ENCODE measurements around the gene PPM1K. TPM values are rescaled to one million over a fixed set of nuclear protein-coding genes. Genes with fewer than 3 reads are reported as not detected.
"Not testable (repeated sequence)": the region's sequence is repeated elsewhere in the genome, so short reads cannot be mapped to it uniquely, and the experiment has no call there.

Gene PPM1K
- total RNA-seq, 1 donor from 2014 or later, result 18.1 TPM

- Mint-ChIP-seq H3K27ac (peak overlapping the region; percentile 65), H3K4me1 (peaks cover 27% of the 10 kb centered on the region), H3K9me3 (no peaks in the 10 kb centered on the region), H3K4me3 (no peak overlapping the region), H3K36me3 (no peaks in the 10 kb centered on the region), H3K27me3 (ENCODE audit: low read depth) (no peaks in the 10 kb centered on the region)
- TF ChIP-seq, protein P1, sequence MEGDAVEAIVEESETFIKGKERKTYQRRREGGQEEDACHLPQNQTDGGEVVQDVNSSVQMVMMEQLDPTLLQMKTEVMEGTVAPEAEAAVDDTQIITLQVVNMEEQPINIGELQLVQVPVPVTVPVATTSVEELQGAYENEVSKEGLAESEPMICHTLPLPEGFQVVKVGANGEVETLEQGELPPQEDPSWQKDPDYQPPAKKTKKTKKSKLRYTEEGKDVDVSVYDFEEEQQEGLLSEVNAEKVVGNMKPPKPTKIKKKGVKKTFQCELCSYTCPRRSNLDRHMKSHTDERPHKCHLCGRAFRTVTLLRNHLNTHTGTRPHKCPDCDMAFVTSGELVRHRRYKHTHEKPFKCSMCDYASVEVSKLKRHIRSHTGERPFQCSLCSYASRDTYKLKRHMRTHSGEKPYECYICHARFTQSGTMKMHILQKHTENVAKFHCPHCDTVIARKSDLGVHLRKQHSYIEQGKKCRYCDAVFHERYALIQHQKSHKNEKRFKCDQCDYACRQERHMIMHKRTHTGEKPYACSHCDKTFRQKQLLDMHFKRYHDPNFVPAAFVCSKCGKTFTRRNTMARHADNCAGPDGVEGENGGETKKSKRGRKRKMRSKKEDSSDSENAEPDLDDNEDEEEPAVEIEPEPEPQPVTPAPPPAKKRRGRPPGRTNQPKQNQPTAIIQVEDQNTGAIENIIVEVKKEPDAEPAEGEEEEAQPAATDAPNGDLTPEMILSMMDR (IDR thresholded peaks at IDR 0.05; ENCODE audit: unreplicated experiment), result no peak
- DNase-seq (ENCODE audit: low spot score in 2 of 2, unreplicated experiment in 2 of 2), result no peak
Observed at GRCh38 chr4:88318751-88319350, 34.5 kb upstream of the PPM1K start.

- H3K36me3 Mint-ChIP-seq, result no peaks in the 10 kb centered on the region
- TF ChIP-seq, protein P1 (IDR thresholded peaks at IDR 0.05; ENCODE audit: unreplicated experiment), result no peak
- no peaks in the 10 kb centered on the region for H3K27me3 Mint-ChIP-seq (ENCODE audit: low read depth)
- peaks cover 18% of the 10 kb centered on the region for H3K9me3 Mint-ChIP-seq
- H3K4me3 Mint-ChIP-seq, result no peak overlapping the region
- H3K4me1 Mint-ChIP-seq, result peaks cover 23% of the 10 kb centered on the region
- H3K27ac Mint-ChIP-seq, result no peak overlapping the region
- DNase-seq (ENCODE audit: low spot score in 2 of 2, unreplicated experiment in 2 of 2), result no peak
Observed at GRCh38 chr4:88315460-88316017, 31.2 kb upstream of the PPM1K start.

DNA sequence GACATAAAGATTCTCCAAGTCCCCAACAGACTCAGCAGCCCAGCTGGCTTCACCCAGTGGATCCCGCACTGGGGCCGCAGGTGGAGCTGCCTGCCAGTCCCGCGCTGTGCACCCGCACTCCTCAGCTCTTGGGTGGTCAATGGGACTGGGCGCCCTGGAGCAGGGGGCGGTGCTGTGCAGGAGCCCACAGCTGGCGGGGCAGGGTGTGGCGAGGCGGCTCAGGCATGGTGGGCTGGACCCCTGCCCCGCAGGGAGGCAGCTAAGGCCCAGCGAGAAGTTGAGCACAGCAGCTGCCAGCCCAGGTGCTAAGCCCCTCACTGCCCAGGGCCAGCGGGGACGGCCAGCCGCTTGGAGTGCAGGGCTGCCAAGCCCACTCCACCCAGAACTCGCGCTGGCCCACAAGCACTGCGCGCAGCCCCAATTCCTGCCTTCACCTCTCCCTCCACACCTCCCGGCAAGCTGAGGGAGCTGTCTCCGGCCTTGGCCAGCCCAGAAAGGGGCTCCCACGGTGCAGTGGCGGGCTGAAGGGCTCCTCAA, 28.8 kb upstream of the PPM1K start:
- not testable (repeated sequence) for H3K27ac Mint-ChIP-seq; H3K27me3 Mint-ChIP-seq (ENCODE audit: low read depth); DNase-seq (ENCODE audit: low spot score in 2 of 2, unreplicated experiment in 2 of 2); H3K4me3 Mint-ChIP-seq; H3K36me3 Mint-ChIP-seq; H3K4me1 Mint-ChIP-seq
- peaks cover 23% of the 10 kb centered on the region for H3K9me3 Mint-ChIP-seq

GRCh38 chr4:88308587-88308986, 24.2 kb upstream of the PPM1K start:
- Mint-ChIP-seq H3K36me3 (no peaks in the 10 kb centered on the region), H3K27ac (no peak overlapping the region), H3K9me3 (peaks cover 23% of the 10 kb centered on the region), H3K4me1 (no peaks in the 10 kb centered on the region), H3K4me3 (no peak overlapping the region), H3K27me3 (ENCODE audit: low read depth) (peaks cover 4% of the 10 kb centered on the region)
- no peak for DNase-seq (ENCODE audit: low spot score in 2 of 2, unreplicated experiment in 2 of 2)
- TF ChIP-seq, protein P1 (IDR thresholded peaks at IDR 0.05; ENCODE audit: unreplicated experiment), result no peak

DNA sequence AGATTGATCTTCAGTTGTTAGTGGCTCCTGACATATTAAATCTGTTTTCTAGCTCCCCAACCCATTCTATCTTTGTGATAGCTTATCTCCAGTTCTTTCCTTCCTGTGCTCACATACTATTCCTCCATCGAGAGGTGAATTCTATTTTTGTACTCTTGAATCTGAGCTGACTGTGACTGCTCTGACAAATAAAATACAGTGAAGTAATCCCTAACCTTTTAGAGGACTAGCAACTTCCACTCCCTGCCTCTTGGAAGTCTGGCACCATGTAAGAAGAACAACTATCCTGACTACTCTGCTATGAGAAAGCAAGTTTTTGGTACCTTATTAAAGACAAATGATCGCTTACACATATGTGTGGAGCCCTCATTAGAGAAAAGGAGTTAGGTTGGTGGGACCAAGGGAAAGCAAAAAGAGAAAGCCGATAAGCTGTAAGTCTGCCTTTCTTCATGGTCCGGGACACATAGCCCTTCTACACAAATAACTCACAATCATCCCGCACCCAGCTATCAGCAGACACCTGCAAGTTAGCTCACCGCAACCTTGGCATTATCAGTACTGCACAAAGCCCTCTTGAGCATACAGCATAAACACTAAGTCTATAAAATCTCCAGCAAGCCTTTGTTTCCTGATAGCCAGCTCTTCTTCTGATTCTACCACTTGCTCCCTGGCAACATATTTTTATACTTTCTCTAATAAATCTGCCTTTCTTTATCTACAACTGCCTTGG, 13.5 kb upstream of the PPM1K start:
- H3K4me3 Mint-ChIP-seq, result no peak overlapping the region
- peaks cover 4% of the 10 kb centered on the region for H3K4me1 Mint-ChIP-seq
- DNase-seq (ENCODE audit: low spot score in 2 of 2, unreplicated experiment in 2 of 2), result no peak
- TF ChIP-seq, protein P1 (IDR thresholded peaks at IDR 0.05; ENCODE audit: unreplicated experiment), result no peak
- no peaks in the 10 kb centered on the region for H3K9me3 Mint-ChIP-seq
- H3K27me3 Mint-ChIP-seq (ENCODE audit: low read depth), result no peaks in the 10 kb centered on the region
- H3K27ac Mint-ChIP-seq, result no peak overlapping the region
- H3K36me3 Mint-ChIP-seq, result no peaks in the 10 kb centered on the region

DNA sequence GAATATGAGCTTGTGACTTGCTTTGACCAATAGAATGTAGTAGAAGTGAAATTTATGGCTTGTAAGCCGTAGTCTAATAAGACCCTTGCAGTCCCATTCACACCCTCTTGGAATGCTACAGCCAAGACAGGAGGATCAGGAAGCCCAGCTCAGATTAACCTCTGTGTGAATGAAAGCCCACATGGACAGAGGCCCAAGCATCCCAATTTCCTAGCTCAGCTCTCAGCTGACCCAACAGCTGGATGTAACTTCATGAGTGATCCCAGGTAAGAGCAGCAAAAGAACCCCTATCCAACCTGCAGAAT, 12.8 kb upstream of the PPM1K start:
- TF ChIP-seq, protein P1 (IDR thresholded peaks at IDR 0.05; ENCODE audit: unreplicated experiment), result no peak
- no peak for DNase-seq (ENCODE audit: low spot score in 2 of 2, unreplicated experiment in 2 of 2)
- Mint-ChIP-seq H3K27me3 (ENCODE audit: low read depth) (no peaks in the 10 kb centered on the region), H3K4me3 (no peak overlapping the region), H3K4me1 (peaks cover 4% of the 10 kb centered on the region), H3K27ac (no peak overlapping the region), H3K36me3 (no peaks in the 10 kb centered on the region), H3K9me3 (no peaks in the 10 kb centered on the region)

All from mesothelial cell of epicardium (in vitro differentiated cells).